GM21825 (cell line): ENCODE results near the gene RBM15.

Experiments used
- ATAC-seq: cut with Tn5 transposase; IDR thresholded peaks from one replicate; pipeline ENCODE4 v1.9.1; 2021; ENCODE audit warnings: mild to moderate bottlenecking, moderate library complexity; ENCODE audit not compliant: unreplicated experiment

The RBM15 gene

GRCh38 chr1:110319332-110320167, 19.6 kb upstream of the RBM15 start:
- ATAC-seq, result no peak

GRCh38 chr1:110320168-110320518, 19.0 kb upstream of the RBM15 start:
- ATAC-seq, result no peak

GRCh38 chr1:110321045-110321444, 18.1 kb upstream of the RBM15 start:
- no peak for ATAC-seq

- no peak for ATAC-seq
Observed at GRCh38 chr1:110321846-110322245, 17.3 kb upstream of the RBM15 start.

GRCh38 chr1:110324667-110325066, 14.5 kb upstream of the RBM15 start:
- ATAC-seq, result no peak

GRCh38 chr1:110326826-110327225, 12.4 kb upstream of the RBM15 start:
- no peak for ATAC-seq

GRCh38 chr1:110328274-110328673, 10.9 kb upstream of the RBM15 start:
- ATAC-seq, result no peak

GRCh38 chr1:110328700-110329099, 10.5 kb upstream of the RBM15 start:
- no peak for ATAC-seq

- no peak for ATAC-seq
Observed at GRCh38 chr1:110335265-110335664, 3.9 kb upstream of the RBM15 start.

- ATAC-seq, result no peak
Observed at GRCh38 chr1:110336300-110337039, 2.7 kb upstream of the RBM15 start.

GRCh38 chr1:110337704-110338308, 1.4 kb upstream of the RBM15 start:
- ATAC-seq, result no peak

- ATAC-seq, result peak; percentile 59
Observed at GRCh38 chr1:110338309-110338885, 780 bp upstream of the RBM15 start.

GRCh38 chr1:110339407-110340206, 430 bp downstream of the RBM15 start:
- ATAC-seq, result no peak

GRCh38 chr1:110340207-110340468, 961 bp downstream of the RBM15 start:
- no peak for ATAC-seq

- no peak for ATAC-seq
Observed at GRCh38 chr1:110341146-110341871, 2.1 kb downstream of the RBM15 start.

GRCh38 chr1:110341872-110342331, 2.7 kb downstream of the RBM15 start:
- no peak for ATAC-seq

GRCh38 chr1:110343249-110343648, 4.1 kb downstream of the RBM15 start:
- no peak for ATAC-seq

- no peak for ATAC-seq
Observed at GRCh38 chr1:110344152-110344551, 5.0 kb downstream of the RBM15 start.

GRCh38 chr1:110345480-110345879, 6.3 kb downstream of the RBM15 start:
- no peak for ATAC-seq

- no peak for ATAC-seq
Observed at GRCh38 chr1:110346690-110347089, 7.5 kb downstream of the RBM15 start.
